Neuronal stem cell (in vitro differentiated cells): ENCODE results near the gene THBS3.
A peak's percentile ranks its signal among the peaks of the same experiment; 100 is the strongest.

Experiments used
- DNase-seq: peaks from one replicate; pipeline ENCODE4 v3.0.0-alpha.2; 2013; ENCODE audit warnings: low spot score
- H2AFZ ChIP-seq: one replicate; pipeline ENCODE4 v1.6.1; 2013; ENCODE audit warnings: mild to moderate bottlenecking, low read length, inconsistent platforms
- H2AK5ac ChIP-seq: 2 replicates; pipeline ENCODE4 v1.6.1; 2013; ENCODE audit warnings: low read depth, mild to moderate bottlenecking, inconsistent platforms, low read length, moderate library complexity, mixed read lengths
- H2BK120ac ChIP-seq: 2 replicates; pipeline ENCODE4 v1.6.1; 2013; ENCODE audit warnings: low read depth, mild to moderate bottlenecking, inconsistent platforms, low read length, moderate library complexity, mixed read lengths
- H2BK12ac ChIP-seq: one replicate; pipeline ENCODE4 v1.6.1; 2013; ENCODE audit warnings: low read length, inconsistent platforms
- H2BK15ac ChIP-seq: 2 replicates; pipeline ENCODE4 v1.6.1; 2013; ENCODE audit warnings: mild to moderate bottlenecking, low read length, inconsistent platforms, mixed read lengths
- H2BK5ac ChIP-seq: one replicate; pipeline ENCODE4 v1.6.1; 2013; ENCODE audit warnings: inconsistent platforms, mild to moderate bottlenecking, low read length, moderate library complexity
- H3K14ac ChIP-seq: one replicate; pipeline ENCODE4 v1.6.1; 2013; ENCODE audit warnings: low read length, inconsistent platforms
- H3K18ac ChIP-seq: 2 replicates; pipeline ENCODE4 v1.6.1; 2013; ENCODE audit warnings: low read length, inconsistent platforms
- H3K23ac ChIP-seq: 2 replicates; pipeline ENCODE4 v1.6.1; 2013; ENCODE audit warnings: low read depth, mild to moderate bottlenecking, mixed read lengths, low read length, inconsistent platforms; ENCODE audit not compliant: poor library complexity
- H3K27ac ChIP-seq: replicated peaks from 3 replicates; pipeline ENCODE4 v1.5.1; 2013; ENCODE audit warnings: low read length, inconsistent platforms
- H3K27me3 ChIP-seq, 3 experiments: 2 replicates each; pipeline ENCODE4 v1.6.1; 2013; ENCODE audit warnings: low read length in 3 of 3, mild to moderate bottlenecking in 2 of 3, inconsistent platforms in 1 of 3, low read depth in 1 of 3, mixed read lengths in 1 of 3, moderate library complexity in 1 of 3; ENCODE audit not compliant: control insufficient read depth in 3 of 3, insufficient read depth in 3 of 3
- H3K36me3 ChIP-seq, 2 donors: replicated peaks in 1 of 2; 2 replicates each; pipeline ENCODE4 v1.6.1; 2013; ENCODE audit warnings: low read length in 2 of 2; ENCODE audit not compliant: control insufficient read depth in 2 of 2, insufficient read depth in 2 of 2
- H3K4ac ChIP-seq: 2 replicates; pipeline ENCODE4 v1.6.1; 2013; ENCODE audit warnings: inconsistent platforms, mild to moderate bottlenecking, low read length, moderate library complexity
- H3K4me1 ChIP-seq, 2 donors: 1 replicate in 1 of 2; 2 replicates in 1 of 2; pipeline ENCODE4 v1.6.1; 2013; ENCODE audit warnings: low read length in 2 of 2, low read depth in 1 of 2; ENCODE audit not compliant: control insufficient read depth in 2 of 2, insufficient read depth in 1 of 2
- H3K4me2 ChIP-seq: one replicate; pipeline ENCODE4 v1.6.1; 2013; ENCODE audit warnings: mild to moderate bottlenecking, low read length, inconsistent platforms; ENCODE audit not compliant: insufficient read depth, poor library complexity, severe bottlenecking
- H3K4me3 ChIP-seq, 2 donors: 2 replicates each; pipeline ENCODE4 v1.5.1; 2013; ENCODE audit warnings: low read length in 2 of 2, mild to moderate bottlenecking in 2 of 2, inconsistent platforms in 1 of 2, moderate library complexity in 1 of 2
- H3K79me1 ChIP-seq: one replicate; pipeline ENCODE4 v1.6.1; 2013; ENCODE audit warnings: low read depth, mild to moderate bottlenecking, inconsistent platforms, low read length, moderate library complexity
- H3K9ac ChIP-seq: one replicate; pipeline ENCODE4 v1.6.1; 2013; ENCODE audit warnings: mild to moderate bottlenecking, low read depth, low read length, inconsistent platforms; ENCODE audit not compliant: poor library complexity
- H3K9me3 ChIP-seq, 2 donors: replicated peaks in 1 of 2; 2 replicates each; pipeline versions ENCODE3 to v1.6.1; 2013; ENCODE audit warnings: low read length in 2 of 2, mild to moderate bottlenecking in 2 of 2, inconsistent platforms in 1 of 2, low read depth in 1 of 2, mixed read lengths in 1 of 2, moderate library complexity in 1 of 2; ENCODE audit not compliant: control insufficient read depth in 2 of 2, insufficient read depth in 1 of 2
- H4K8ac ChIP-seq: one replicate; pipeline ENCODE4 v1.6.1; 2013; ENCODE audit warnings: low read depth, mild to moderate bottlenecking, inconsistent platforms, low read length, moderate library complexity
- H4K91ac ChIP-seq: one replicate; pipeline ENCODE4 v1.6.1; 2013; ENCODE audit warnings: low read length, low read depth, mild to moderate bottlenecking, inconsistent platforms; ENCODE audit not compliant: poor library complexity
- WGBS, 2 donors: extraction: QIAGEN DNeasy Blood & Tissue Kit; methylation state at CpG; one replicate each; pipeline ENCODE4 v1.1.7; 2013; ENCODE audit warnings: missing lambda C conversion rate in 2 of 2, mixed read lengths in 1 of 2; ENCODE audit not compliant: insufficient read length in 2 of 2, insufficient replicate concordance in 1 of 2; ENCODE audit errors: extremely low coverage in 2 of 2; 5-methylcytosine and 5-hydroxymethylcytosine counted together

THBS3 gene

DNA sequence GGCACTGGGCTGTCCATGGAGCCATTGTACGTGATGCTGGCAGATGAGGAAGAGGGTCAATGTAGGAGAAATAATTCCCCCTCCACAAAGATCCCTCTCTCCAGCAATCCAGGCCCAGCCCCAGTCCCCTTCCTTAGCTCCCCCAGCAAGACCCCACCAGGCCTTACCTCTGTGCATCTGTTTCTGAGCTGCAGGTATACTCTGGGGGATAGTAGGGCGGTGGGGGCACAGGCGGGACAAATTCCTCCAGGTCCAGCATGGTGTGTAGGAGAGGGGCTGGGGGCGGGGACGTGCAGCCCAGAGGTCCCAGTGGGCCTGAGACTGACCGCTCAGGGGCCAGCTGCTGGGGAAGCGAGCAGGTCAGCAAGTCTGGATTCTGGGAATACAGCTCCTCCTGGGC is 43.9 kb upstream of the THBS3 start:
- H3K9ac ChIP-seq: no peak overlapping the region
- no CpG with 5 or more reads among the region's 7 CpGs for WGBS, 2 donors
- no peak overlapping the region for H3K18ac ChIP-seq
- H3K9me3 ChIP-seq: no peaks in the 10 kb centered on the region
- peaks cover 24 to 29% of the 10 kb centered on the region in 2 donors for H3K4me1 ChIP-seq
- H3K4me2 ChIP-seq: no peak overlapping the region
- H3K14ac ChIP-seq: no peak overlapping the region
- H3K27ac ChIP-seq: no peak overlapping the region
- H2BK5ac ChIP-seq: no peak overlapping the region
- no peak overlapping the region for H2BK120ac ChIP-seq
- no peak overlapping the region for H4K8ac ChIP-seq
- H3K27me3 ChIP-seq: no peaks in the 10 kb centered on the region
- no peak overlapping the region for H2AK5ac ChIP-seq
- H2BK12ac ChIP-seq: no peak overlapping the region
- H3K79me1 ChIP-seq: peaks cover 15% of the 10 kb centered on the region
- no peak overlapping the region for H2BK15ac ChIP-seq
- no peak for DNase-seq
- no peak overlapping the region for H3K23ac ChIP-seq
- no peak overlapping the region for H3K4ac ChIP-seq
- H4K91ac ChIP-seq: no peak overlapping the region
- H3K4me3 ChIP-seq: no peak overlapping the region
- H2AFZ ChIP-seq: no peak overlapping the region
- H3K36me3 ChIP-seq: peaks cover 15 to 55% of the 10 kb centered on the region in 2 donors

DNA sequence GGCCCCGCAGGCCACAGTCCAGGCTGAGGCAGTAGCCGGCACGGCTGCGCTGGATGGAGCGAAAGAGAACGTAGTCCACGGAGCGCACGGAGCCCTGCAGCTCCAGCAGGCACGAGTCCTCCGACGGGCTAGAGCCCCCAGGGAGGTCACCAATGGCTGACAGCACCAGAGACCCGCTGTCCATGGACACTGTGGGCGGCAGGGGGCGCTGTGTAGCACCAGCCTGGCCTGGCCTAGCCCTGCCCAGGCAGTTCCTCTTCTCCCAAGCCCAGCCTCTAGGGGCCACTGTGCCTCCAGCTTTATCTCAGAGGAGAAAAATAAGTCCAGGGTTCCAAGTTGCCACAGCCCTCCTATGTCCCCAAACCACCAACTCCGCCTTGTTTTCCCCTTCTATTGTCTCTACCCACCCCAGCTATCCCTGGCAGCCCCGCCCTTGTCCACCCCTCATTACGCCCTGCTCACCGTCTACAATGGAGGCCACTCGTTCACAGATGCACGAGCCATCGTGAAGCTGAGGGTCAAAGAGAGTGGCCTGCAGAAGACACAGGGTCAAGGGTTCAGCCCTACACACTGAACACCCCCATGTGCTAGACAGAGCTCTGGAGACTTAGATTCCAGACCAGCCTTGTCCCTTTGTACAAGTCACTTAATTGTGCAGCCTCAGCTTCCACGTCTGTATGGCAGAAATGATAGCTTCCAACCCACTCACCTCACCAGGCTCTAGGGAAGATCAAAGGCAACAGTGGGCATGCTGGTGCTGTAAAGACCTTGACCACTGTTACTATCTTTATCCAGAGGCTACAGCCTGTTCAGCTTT is 43.1 kb upstream of the THBS3 start:
- Histone ChIP-seq H2BK15ac (peak overlapping the region; percentile 70), H3K4ac (no peak overlapping the region), H2BK5ac (no peak overlapping the region), H3K4me2 (peak overlapping the region; percentile 59), H3K14ac (no peak overlapping the region), H3K4me3 (peak overlapping the region in 1 of 2 donors; percentile 75), H2BK12ac (no peak overlapping the region), H3K9me3 (no peaks in the 10 kb centered on the region), H4K8ac (no peak overlapping the region), H3K27me3 (no peaks in the 10 kb centered on the region), H2AFZ (no peak overlapping the region), H3K18ac (peak overlapping the region; percentile 89), H2BK120ac (no peak overlapping the region), H3K4me1 (peaks cover 24 to 26% of the 10 kb centered on the region in 2 donors), H3K23ac (no peak overlapping the region), H3K9ac (peak overlapping the region; percentile 75), H4K91ac (no peak overlapping the region), H3K27ac (no peak overlapping the region), H2AK5ac (peak overlapping the region; percentile 82), H3K79me1 (peaks cover 15% of the 10 kb centered on the region), H3K36me3 (peaks cover 16 to 52% of the 10 kb centered on the region in 2 donors)
- no CpG with 5 or more reads among the region's 23 CpGs for WGBS, 2 donors
- DNase-seq: peak; percentile 95

DNA sequence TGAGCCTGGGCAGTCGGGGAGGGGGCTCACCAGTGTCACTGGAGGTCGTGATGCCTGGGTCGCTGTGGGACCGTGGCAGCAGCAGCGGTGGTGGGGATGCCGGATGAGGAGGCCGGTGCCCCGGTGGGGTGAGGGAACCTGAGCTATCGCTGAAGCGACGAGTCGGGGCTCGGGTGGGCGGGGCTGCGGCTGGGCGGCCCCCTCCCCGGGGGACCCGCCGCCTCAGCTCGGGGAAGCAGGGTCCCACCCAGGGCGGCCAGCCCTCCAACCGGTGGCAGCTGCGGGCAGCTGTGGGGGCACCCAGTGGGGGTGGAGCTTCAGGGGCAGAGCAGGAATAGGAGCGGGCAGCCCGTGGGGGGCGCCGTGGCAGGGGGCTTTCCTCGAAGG is 42.5 kb upstream of the THBS3 start:
- Histone ChIP-seq H3K9ac (peak overlapping the region; percentile 75), H2BK15ac (peak overlapping the region; percentile 70), H4K91ac (no peak overlapping the region), H3K9me3 (no peaks in the 10 kb centered on the region), H3K36me3 (peaks cover 16 to 51% of the 10 kb centered on the region in 2 donors), H2AK5ac (peak overlapping the region; percentile 82), H3K79me1 (peaks cover 15% of the 10 kb centered on the region), H3K4me1 (peaks cover 23 to 29% of the 10 kb centered on the region in 2 donors), H2BK120ac (no peak overlapping the region), H3K27ac (no peak overlapping the region), H4K8ac (no peak overlapping the region), H3K4me2 (peak overlapping the region; percentile 59), H3K4ac (no peak overlapping the region), H2BK5ac (no peak overlapping the region), H3K23ac (no peak overlapping the region), H3K18ac (peak overlapping the region; percentile 89), H3K4me3 (peak overlapping the region in 1 of 2 donors; percentile 75), H2AFZ (no peak overlapping the region), H3K27me3 (no peaks in the 10 kb centered on the region), H3K14ac (no peak overlapping the region), H2BK12ac (no peak overlapping the region)
- no peak for DNase-seq
- no CpG with 5 or more reads among the region's 28 CpGs for WGBS, 2 donors

DNA sequence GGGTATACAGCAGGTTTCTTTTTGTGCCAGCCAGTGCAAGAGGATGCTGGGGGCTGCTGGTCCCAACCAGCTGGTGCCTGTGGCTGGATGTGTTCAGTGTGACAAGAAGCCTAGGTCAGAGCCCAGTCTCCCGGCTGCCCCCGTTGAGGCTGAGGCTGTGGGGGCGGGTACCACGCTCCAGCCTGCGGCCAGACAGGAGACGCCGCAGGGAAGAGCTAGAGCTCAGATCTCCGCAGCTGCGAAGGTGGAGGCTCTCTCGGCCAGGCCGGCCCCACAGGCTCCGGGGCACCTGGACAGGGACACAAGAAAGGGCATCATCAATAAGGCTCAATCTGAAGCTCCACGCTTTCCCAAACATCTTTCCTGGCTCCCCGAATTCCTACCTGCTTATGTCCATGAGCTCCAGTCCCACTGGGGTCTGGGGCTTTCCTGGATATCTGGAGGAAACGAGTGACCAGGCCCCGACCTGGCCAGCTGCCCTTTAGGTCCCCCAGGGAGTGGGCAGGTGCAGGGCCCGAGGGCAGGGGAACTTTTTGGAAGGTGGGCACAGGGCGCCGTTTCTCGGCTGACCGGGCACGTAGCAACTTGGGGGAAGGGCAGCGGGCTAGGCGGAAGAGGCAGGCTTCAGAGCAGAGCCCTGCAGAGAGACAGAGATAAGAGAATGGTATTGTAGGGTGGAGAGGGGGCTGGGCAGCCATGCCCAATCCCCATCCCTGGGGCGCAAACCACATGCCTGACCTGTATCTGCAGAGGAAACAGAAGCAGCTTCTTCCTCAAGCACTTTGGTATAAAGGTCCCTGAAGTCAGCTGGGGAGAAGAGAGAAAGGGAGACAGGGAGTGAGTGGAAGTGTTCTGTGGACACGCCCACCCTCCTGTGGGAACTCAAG is 40.2 kb upstream of the THBS3 start:
- Histone ChIP-seq H2BK12ac (no peak overlapping the region), H3K27me3 (no peaks in the 10 kb centered on the region), H2AK5ac (no peak overlapping the region), H3K14ac (no peak overlapping the region), H2BK15ac (no peak overlapping the region), H3K36me3 (peaks cover 16 to 49% of the 10 kb centered on the region in 2 donors), H3K18ac (no peak overlapping the region), H3K23ac (no peak overlapping the region), H3K9me3 (no peaks in the 10 kb centered on the region), H3K4ac (no peak overlapping the region), H4K91ac (no peak overlapping the region), H2AFZ (no peak overlapping the region), H2BK120ac (no peak overlapping the region), H3K4me1 (peaks cover 10 to 13% of the 10 kb centered on the region in 2 donors), H3K4me2 (no peak overlapping the region), H2BK5ac (no peak overlapping the region), H3K79me1 (peaks cover 5% of the 10 kb centered on the region), H3K4me3 (no peak overlapping the region), H3K9ac (no peak overlapping the region), H3K27ac (no peak overlapping the region), H4K8ac (no peak overlapping the region)
- DNase-seq: no peak
- WGBS, 2 donors: no CpG with 5 or more reads among the region's 26 CpGs
